HG03280 (cell line): ENCODE results near the gene MRGPRG.

Source experiments
- ATAC-seq: cut with Tn5 transposase; IDR thresholded peaks from one replicate; pipeline ENCODE4 v1.9.1; 2021; ENCODE audit warnings: mild to moderate bottlenecking, moderate library complexity; ENCODE audit not compliant: unreplicated experiment

The MRGPRG gene

DNA sequence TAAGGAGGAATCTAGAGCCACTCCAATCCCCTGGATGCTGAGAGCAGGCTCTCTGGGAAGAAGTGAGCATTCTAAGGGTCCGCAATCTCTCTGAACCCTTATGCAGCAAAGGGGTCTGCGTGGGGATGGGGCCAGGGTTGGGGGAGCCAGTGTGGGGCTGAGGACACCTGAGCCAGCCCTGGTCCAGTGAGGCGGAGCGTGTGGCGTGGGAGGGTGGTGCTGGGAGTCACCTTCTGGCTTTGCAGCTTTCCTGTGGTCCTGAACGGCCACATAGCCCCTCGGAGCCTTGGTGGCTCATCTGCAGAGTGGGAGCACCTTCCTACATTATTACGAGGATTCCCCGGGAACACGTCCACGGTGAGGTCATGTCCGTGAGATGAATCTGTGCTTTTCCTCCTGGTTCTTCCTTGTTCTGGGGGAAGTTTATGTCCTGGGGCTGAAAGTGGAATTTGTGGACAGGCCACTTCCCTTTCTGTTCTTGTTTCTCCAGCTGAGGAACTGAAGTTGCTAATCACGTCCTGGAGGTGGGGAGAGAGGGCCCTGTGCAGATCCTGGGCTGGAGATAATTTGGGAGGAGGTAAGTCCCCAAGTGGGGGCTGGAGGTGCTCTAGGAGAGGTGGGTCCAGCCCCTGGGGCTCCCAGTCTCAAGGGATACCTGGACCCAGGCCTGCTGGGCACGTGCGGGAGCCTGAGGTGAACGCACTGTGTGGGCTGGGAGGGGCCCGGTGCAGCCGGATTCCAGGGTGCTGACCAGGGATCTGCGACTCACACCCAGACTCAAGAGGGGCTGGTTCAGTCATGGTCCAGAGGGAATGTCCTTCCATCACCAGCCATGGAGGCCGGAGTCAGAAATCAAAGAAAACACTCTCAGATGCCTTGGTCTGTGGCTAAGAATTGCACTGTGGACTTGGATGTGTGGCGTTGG lies 7.5 kb upstream of the MRGPRG start:
- no peak for ATAC-seq

DNA sequence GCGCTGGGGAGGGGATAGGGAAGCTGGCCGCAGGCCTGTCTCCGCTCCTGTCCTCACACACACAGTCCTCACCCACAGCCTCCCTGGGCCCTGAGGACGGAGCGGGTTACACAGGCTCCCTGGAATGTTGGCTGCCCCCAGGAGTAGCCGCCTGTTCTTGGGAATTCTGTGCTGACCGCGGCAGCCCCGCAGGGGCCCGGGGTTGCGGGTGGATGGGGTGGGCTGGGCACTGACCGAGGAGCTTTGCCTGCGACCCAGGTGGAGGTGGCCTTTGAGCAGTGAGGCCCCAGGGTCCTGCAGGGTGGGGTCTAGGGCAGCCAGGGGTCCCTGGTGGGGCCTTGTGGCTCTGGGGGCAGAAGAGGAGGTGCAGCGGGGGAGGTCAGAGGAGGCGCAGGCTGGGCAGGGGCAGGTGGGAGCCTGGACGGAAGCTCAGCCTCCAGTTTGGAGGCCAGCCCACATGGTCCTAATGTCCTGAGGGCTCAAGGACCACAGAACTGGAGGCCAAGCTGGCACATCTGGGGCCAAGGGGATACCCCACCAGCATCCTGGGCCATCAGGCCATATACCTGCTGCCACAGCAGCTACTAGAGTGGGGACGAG lies 6.6 kb upstream of the MRGPRG start:
- no peak for ATAC-seq

DNA sequence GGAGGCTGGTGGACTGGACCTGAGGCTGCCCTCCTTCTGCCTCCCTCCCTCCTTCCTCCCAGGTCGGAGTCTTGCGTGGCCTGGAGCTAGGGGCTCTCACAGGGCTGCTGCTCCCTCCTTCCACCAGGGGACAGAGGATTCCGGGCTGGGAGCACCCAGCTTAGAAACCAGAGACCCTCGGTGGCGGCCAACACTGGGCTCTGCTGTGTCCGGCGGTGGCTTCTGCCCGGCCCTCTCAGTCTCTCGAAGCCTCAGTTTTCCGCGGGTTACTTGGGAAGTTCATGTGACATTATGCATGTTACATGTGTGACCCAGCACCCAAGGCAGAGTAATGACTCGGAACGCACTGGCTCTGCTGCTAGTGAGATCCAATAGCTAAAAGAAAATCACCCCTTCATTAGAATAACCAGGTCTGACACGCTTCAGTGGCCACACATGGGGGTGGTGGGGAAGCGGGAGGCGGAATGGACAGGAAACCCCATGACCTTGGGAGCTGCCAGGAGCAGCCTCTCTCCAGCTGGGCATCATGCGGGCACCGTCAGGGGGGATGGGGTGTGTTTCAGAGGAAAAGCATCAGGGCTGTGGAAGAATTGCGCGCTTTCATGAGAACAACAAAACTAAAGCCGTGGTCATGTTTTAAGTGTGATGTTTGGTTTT lies 5.9 kb upstream of the MRGPRG start:
- ATAC-seq: no peak

DNA sequence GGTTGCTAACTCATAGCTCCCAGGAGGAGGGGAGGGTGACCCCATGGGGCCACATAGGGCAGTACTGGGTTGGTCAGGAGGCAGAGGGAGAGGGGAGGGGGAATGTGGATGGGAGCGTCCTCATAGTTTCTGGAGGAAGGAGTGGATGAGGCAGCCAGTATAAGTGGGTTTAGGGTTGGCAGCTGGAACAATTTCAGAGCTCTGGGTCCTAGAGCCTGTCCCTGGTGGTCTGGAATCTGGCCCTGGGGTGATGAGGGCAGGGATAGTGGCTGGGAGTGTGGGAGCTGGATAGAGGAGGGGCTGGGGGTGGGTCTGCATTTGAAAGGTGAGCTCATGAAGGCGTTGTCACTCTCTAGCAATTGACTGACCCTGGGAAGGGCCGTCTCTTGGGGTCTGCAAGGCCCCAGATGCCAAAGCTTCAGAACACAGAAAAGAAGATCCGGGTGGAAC lies 5.3 kb upstream of the MRGPRG start:
- ATAC-seq: no peak

DNA sequence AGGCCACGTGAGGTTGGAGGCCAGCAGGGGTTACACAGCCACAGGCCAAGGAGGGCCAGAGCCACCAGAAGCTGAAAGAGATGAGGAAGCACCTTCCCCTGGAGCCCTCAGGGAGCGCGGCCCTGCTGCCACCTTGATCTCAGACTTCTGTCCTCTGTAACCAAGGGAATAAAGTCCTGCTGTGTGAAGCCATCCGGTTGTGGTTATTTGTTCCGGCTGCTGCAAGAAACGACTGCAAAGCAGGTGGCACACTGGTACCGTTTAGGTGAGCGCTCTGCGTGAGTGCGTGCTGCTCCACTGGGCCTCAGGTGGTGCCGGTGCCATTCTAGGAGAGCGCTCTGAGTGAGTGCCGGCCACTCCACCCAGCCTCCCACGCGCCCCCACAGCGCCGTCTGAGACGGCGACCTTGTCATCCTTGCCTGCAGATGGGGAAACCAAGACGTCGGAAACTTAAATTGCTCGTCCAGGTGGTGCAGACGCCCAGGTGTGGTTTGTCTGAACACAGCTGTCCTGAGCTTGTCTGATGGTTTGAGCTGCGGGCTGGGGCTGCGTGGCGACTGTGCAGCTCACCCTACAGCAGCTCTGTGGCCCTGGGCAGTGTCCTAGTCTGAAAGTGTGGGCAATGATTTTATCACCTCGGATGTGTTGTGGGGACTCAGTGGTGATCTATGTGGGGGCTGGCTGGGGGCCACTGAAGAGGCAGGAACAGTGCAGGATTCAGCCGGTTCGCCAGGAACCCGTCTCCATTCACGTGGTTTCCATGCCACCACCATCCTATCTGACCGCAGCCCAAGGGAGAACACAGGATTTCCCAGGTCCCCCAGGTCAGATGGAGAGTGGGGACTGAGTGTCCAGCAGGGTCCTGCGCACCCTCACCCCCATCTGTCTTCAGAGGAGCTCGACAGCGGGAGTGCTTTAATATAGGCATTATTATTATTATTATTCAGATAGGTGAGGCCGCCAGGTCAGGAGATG lies 4.6 kb upstream of the MRGPRG start:
- no peak for ATAC-seq

DNA sequence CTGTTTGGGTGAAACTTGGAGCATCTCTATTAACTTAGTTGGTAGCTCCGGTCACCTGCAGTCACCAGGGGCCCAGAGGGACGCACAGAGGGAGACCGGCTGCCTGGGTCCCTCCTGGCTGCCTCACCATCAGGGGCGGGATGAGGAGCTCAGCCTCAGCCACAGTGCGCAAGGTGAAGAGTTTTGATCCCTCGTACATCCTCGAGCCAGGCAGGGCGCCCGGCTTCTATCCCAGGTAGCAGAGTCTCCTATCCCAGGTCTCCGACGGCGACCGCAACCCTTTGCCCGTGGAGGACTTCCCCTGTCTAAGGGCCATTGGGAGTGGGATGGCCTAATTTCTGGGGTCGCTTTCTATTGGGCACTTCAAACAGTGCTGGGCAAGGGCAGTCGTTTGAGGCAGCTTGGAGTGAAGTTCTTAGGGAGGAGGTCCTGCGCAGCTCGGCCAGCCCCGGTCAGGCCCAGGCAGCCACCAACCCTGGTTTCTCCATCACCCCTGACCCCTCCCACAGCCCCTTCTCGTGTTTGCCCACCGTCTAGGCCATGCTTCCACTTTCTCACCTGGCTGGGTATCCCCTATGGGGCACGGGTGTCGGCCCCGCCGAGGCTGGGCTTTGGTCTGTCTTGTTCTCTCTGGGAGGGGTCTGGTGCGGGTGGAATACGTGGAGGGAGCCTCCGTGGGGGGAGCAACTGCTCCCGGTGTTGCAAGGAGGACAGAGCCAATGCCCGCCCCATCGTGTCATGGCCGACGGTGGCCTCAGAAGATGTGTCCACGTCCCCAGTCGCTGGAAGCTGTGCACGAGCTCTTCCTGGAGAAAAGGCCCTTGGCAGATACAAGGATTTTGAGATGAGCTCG lies 3.6 kb upstream of the MRGPRG start:
- no peak for ATAC-seq

DNA sequence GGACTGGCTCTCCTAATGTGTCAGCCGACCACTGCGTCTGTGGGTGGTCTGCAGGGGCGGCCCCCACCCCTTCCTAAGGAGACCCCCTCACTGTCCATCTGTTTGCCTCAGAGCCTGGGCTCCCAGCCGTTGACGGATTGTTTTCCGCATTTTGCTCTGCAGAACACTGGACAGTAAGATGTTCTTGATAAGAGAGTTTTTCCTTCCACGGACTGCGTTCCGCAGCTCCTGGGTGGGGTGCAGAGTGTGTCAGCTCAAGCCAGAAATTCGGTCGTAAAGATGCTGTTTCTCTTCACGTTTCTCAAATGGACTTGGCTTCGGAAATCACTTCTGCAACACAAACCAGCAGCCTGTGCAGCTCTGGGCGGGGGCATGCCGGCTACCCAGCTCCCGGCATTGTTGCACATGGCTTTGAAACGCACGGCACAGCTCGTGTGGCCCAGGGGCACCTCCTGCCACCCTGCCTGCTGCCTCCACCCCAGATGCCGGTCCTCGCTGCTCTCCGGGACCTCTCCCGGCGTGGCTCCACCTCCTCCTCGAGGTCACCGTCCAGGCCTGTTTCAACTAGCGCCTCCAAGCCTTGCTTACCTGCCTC lies 2.9 kb upstream of the MRGPRG start:
- no peak for ATAC-seq

DNA sequence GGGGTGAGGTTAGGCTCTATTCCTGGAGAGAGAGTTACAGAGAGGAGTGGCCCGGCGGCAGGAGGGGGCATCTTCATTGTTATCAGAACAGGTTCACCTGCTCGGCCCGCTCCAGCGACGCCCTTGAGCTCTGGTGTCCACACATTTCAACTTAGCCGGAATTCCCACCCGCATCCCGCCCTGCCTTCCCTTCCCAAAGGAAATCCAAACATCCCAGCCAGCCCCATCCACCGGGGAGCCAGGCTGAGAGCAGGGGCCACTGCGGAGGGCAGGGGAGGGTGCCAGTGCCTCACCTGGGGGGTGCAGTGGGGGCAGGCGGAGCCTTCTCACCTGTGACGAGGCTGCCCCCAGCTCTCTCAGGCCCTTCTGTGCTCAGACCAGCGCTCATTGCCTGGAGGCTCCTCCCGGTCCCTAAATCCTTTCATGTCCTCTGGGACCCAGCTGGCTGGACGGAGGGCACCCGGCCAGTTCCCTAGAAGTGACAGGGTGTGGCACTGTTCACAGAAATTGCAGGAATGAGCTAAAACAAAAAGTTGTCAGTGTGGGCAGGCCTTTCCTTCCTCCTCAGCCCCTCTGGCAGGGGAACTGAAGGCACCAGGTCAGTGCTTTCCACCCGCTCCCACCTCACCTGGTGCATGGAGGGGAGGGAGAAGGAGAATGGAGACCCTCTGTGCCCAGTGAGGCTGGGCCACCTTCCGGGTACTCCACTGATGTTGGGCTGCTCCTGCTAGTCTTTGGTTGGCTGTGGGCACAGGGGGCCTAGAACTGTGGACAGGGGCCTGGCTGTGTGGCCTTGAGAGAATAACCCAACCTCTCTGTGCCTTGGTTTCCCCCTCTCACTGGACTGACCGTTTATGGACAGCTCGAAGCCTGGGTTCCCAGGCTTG lies 2.2 kb upstream of the MRGPRG start:
- no peak for ATAC-seq

DNA sequence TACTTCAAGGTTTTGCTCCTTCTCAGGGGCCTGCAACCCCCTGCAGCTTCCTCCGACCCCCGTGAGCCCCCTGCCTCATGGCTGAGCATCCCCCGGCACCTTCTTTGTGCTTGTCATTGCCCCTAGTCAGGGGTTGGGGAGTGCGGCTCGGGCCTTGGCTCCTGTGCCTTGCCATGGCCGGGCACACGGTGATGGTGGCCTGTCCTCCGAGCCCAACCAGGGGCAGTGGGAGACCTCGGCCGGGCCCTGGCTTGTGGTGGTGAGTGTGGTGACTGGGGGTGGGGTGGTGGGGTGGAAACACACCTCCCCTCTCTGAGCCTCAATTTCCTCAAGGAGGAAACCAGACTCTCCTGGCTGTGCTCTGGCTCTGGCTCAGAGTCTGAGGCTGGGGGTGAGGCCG lies 1.5 kb upstream of the MRGPRG start:
- no peak for ATAC-seq

DNA sequence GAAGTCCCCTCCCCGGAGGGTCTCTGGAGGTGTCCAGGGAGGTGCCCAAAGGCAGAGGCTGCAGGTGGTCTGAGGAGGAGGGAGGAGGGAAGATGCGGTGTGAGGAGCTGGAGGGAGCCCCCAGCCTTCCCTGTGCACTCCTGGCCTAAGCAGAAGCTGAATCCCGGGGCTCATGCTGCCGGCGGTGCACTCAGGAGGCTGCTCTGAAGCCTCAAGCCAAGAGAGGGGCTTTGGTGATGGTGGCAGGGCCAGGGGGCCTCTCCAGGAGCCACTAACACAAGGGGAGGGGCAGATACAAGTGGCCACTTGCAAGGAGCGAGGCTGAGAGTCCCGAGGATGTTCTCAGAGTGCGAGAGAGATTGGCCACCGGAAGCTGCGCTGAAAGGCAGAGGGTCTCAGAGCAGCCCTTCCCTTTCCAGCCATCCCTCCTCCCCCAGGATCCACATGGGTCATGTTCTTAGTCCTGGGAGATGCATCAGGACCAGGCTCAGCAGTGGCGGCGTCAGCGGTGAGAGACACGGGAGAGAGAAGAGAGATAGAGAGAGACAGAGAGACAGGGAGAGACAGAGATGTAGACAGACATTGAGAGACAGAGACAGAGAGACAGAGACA lies 774 bp upstream of the MRGPRG start:
- no peak for ATAC-seq

DNA sequence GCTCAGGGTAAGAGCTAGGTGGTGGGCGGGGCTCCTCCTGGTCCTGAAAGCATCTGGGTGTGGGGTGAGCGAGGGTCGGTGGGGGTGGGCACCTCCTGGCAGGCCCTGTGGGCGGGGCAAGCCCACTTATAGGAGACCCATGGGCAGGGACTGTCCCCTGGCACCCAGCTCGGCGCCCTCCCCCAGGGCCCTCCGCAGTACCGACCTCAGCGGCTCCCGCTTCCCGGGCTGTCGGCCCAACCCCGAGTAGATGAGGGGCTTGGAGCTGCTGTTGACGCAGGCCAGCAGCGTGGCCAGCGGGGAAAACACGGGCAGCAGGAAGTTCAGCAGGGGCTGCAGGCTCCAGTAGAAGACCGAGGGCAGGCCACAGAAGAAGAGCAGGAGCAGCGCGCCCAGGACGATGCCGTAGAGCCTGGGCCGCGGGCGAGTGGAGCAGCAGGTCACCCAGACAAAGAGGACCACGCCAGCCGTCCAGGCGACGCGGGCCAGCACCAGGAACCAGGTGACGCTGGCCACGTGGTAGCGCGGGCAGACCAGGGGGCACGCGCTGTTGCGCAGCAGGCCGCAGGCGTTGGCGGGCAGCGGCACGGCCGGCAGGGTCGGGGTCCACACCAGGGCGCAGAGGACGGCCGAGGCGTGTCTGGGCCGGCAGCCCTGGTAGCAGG lies 663 bp downstream of the MRGPRG start:
- no peak for ATAC-seq

DNA sequence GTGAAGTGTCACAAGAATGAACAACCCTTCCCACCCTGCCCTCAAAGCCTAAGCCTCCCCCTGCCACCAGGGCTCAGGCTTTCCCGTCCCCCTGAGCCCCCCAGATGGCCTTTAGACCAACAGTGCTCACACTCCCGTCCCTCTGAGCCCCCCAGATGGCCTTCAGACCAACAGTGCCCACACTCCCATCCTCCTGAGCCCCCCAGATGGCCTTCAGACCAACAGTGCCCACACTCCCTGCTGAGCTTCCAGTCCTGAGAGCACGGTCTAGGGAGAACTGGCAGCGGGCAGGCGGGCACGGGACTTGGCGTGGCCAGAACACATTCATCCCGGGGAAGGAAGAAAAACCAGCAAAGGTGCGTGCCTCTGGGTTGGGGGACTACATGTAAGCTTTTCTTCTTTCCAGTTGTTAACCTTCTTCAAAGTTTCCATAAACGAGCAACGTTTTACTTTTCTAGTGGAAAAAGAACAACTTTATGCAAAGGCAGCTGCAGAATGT lies 2.5 kb downstream of the MRGPRG start:
- ATAC-seq: no peak

DNA sequence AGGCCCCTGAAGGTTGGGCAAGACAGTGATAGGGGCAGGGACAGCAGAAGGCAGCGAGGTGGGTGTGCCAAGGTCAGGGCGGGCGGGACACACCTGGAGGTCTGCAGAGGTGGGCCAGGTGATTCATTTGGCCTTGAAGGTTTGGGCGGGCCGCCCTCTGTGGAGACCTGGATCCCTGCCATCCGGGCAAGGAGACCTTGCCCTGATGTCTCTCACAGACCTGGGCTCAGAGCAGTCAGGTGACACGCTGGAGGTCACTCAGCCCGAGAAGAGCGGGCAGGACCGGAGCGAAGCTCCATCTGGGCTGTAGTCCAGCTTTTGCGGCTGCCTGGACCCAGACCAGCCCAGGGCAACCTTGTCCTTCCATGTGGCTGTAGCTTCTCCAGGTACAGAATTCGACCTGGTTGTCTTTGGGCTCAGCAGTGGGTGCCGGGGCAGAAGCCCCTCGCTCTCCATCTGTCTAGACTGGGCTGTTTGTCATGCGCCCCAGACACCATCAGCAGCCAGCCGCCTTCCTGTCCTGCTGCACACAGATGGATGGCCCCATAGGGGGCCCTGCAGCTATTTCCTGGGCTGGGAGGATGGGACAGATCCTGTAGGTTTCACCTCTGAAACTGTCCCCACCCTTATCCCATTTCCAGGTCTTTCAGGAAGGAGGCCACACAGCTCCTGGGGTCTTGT lies 3.1 kb downstream of the MRGPRG start:
- no peak for ATAC-seq

DNA sequence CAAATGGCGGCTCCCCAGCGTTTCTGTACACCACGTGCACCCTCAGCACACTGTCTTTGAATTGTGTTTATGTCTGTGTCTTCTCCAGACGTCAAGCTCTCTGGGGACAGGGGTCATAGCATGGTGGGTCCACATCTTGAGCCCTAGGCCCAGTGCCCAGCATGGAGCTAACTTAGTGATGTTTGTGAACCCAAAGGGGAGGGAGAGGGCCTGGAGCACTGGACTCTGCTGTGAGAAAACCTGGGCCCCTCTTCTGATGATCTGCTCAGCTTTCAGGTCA lies 4.3 kb downstream of the MRGPRG start:
- no peak for ATAC-seq

DNA sequence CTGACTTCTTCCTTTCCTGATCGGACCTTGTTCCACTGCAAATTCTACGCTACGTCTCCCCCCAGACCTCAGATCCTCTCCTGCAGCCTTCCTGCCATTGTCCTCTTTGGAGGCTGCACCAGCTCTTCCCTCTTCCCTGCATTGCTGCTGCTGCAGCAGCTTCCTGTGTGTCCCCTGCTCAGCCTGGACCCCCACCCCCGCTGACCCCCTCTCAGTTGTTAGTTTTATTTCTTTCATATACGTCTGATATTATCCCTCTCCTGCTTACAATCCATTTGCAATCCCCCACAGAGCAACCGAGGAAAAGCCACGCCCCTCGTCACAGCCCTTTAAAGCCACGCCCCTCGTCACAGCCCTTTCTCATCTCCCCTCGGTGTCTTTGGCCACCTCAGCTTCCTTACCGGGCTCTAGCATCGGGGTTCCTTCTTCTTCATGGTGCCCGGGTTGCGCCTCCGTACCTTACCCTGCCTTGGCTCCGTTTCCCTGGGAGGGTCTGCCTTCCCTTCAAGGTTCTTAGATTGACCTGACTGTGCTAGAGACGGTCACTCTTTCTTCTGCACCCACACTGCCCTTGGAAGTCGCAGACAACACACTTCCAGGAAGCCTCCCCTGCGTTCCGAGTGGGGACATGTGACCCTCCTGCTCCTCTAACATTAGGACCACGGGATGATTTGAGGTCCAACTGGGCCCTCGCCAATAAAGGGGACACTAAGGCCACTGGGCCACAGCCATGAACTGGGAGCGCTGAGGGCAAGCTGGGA lies 4.8 kb downstream of the MRGPRG start:
- no peak for ATAC-seq

DNA sequence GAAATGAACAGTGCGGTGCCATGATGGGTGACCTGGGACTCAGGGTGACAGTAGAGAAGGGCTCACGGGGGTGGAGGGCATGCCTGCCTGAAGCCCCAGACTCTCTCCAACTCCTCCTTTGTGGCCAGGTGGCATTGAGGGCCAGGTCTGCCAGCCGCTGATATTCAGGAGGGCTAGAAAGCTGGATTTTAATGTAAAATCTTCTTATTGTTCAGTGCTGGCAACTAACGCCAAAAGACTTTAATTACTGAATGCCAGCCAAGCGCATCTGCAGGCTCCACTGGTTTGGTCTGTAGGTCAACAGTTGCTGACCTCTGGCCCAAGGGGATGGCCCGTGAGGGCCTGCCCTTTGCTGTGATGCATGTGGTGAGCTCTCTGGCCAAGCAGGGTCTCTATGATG lies 10.3 kb downstream of the MRGPRG start:
- ATAC-seq: no peak
